ENCODE results near the gene RND2.

The RND2 gene

DNA sequence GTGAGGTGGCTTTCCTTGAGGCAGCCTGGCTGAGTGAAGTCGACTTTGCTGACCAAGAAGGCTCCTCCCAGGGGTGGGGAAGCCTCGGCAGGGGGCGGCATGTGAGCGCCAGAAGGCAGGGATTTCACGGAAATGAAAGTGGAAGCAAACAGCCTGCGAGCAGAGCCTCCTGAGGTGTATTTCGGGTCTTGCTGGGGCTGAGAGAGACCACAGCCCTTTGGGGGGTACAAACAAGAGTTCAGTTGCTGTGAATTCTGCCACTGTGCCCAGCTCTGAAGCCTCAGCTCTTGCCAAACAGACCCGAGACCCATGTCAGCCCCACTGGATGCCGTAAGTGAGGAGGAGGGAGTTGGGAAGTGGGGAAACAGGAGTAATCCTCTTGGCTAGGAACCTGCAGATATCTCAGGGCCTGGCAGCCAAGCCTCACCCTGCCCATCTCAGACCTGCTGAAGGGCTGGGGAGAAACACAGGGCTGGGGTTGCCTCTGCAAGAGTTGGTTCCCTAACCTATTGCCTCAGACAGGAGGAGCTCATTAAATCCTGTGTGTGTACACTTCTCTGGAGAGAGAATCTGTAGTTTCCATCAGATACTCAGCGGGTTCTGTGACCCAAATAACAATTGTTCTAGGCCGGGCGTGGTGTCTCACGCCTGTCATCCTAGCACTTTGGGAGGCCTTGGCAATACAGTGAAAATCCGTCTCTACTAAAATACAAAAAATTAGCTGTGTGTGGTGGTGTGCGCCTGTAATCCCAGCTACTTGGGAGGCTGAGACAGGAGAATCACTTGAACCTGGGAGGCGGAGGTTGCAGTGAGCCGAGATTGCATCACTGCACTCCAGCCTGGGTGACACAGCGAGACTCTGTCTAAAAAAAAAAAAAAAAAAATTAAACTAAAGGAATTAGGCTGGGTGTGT, 18.1 kb upstream of the RND2 start, which contains the start of gene IFI35:
IFI35 (plus strand) TSS at position 146 of the 913 bp plus-strand sequence; CDS start at position 310, 164 bp downstream.
- peak; percentile 80 for DNase-seq

DNA sequence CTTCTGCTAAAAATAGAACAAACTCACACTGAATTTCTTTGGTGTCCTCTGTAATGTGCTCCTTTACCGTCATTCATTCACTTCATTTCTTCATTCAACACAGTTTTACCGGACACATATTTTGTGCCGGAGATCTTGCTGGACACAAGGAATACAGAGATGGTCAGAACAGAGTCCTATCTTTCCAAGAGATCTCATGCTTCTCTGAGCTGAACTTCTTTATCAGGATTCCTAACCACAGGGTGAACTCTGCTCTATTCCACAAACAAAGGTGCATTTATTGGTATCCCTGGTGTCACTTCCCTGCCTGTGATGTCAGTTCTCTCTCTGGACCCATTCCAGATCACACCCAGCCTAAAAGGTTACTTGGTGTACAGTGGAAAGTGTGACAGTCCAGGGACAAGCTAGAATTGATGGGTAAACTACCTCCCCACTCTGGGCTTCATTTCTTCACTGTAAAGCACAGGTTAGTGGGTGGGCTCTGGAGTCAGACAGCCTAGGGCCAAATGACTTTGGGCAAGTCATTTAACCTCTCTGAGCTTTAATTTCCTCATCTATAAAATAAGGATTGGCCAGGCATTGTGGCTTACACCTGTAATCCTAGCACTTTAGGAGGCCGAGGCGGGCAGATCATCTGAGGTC, 14.2 kb upstream of the RND2 start:
- DNase-seq, result no peak

DNA sequence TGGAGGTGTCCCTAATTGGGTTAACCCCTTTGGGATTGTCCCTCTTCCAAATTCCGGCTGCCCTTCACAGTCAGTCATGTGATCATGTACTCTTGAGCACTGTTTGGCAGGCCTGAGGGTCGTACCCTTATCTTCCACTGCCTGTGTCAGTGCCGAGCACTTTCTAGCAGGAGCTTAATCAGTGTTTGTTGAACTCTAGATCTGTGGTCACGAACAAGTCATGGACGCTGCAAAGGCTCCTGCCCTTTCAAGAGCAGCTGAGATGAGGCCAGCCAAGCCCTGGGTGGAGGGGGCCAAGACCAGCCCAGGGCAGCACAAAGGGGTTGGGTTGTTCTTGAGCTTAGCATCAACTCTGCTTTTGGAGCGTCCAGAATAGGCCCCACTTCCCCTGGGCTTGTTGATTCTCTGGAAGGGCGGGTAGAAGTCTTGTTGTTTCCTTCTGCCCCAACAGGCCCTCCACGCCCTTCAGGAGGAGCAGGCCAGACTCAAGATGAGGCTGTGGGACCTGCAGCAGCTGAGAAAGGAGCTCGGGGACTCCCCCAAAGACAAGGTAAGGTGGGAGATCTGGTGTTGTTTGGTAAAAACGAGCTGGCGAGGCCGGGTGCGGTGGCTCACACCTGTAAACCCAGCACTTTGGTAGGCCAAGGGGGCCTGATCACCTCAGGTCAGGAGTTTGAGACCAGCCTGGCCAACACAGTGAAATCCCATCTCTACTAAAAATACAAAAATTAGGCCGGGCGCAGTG, 13.1 kb upstream of the RND2 start:
- DNase-seq, result no peak

DNA sequence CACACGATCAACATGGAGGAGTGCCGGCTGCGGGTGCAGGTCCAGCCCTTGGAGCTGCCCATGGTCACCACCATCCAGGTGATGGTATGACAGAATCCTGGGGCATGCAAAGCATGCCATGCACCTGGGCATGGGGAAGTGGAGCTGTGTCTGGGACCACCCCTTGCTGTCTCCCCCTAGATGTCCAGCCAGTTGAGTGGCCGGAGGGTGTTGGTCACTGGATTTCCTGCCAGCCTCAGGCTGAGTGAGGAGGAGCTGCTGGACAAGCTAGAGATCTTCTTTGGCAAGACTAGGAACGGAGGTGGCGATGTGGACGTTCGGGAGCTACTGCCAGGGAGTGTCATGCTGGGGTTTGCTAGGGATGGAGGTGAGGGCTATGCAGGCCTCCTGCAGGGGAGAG, 11.7 kb upstream of the RND2 start:
- no peak for DNase-seq

DNA sequence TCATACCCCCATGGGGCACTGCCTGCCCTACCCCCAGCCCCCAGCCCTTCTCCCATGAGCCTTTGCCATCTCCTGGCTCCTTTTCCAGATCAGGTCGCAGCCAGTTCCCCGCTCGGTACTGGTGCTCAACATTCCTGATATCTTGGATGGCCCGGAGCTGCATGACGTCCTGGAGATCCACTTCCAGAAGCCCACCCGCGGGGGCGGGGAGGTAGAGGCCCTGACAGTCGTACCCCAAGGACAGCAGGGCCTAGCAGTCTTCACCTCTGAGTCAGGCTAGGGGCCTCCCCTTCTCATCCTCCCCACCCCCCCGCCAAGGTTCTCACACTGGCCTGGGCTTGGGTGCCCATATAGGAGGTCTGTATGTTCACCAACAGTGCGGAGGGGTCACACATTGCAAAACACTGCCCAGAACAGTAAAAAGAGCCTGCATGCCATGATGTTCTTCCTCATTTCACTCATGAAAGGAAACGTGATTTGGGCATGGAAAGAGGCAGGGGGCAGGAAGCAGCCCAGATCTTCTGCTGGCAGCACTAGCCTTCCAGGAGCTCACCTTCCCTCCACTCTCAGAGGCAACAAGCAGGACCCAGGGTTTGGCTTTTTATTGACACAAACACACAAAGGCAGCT, 10.9 kb upstream of the RND2 start:
- no peak for DNase-seq

DNA sequence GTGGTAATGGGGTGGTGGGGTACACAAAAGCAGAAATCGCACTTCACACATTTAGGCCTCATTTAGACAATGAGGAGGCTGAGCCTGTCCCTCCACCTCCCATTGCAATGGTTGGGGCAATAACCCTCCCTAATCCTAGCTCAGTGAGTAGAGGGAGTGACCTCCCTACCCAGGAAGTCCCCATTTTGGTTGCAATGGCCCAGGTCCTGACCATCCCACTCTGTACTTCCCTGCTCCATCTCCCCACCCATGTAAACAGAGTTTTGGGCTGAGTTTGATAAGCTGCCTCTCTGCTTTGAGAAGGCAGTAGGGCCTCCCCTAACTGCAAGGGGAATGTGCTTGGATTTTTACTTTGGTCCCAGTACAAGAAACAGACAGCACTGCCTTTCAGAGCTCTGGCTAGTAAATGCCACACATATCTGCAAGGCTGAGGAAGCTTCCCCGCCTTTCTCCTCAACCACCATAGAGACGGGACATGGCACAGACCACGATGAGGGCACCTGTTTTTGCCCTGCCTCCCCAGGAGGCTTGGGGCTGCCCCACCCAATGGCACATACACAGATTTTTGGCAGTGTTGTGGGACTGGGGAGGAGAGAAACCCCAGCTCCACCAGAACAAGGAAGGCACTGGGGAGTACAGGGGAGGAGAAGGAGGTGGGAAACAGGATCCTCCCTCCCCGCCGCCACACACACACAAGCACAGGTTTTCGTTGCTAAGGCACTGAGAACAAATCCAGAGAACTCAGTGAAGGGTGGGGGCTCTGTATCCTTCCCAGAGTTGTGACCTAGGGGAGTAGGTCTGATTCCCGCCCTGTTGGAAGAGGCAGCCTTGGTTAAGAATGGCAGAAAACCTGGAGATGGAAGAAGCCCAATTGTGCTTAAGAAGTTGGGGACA, 10.1 kb upstream of the RND2 start:
- DNase-seq, result no peak

DNA sequence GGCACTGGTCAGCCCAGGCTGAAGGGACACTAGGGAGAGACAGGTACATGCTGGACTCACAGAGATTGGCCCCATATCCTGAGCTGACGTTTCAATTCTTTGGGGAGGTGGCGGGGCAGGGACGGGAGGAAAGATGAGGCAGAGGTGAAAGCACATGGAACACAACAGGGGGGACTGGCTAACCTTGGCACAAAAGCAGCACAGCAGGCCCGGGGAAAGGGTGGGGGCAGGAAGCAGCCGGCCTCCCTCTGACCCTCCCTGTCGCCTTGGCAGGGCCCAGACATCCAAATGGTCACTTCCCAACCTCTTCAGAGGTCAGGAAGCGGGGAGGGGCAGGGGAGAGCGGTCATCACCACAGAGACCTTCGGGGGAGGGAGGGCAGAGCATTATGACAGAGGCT, 9.5 kb upstream of the RND2 start:
- DNase-seq, result no peak

DNA sequence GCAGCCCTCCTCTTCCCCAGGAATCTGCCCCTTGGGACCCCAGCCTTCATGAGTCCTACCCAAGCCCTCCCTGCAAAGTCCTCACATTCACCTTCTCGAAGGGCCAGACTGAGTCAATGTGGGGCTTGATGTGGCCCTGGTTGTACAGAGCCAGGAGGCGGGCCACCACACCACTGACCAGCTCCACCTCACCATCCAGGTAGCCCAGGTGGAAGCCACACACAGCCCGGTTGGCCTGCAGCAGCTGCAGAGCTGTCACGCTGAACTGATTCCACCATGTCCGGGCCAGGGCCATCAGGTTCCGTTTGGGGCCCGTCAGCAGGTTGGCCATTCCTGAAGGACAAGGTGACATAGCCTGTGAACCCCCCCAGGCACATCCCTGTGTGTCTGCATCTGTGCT, 8.8 kb upstream of the RND2 start:
- DNase-seq, result no peak

DNA sequence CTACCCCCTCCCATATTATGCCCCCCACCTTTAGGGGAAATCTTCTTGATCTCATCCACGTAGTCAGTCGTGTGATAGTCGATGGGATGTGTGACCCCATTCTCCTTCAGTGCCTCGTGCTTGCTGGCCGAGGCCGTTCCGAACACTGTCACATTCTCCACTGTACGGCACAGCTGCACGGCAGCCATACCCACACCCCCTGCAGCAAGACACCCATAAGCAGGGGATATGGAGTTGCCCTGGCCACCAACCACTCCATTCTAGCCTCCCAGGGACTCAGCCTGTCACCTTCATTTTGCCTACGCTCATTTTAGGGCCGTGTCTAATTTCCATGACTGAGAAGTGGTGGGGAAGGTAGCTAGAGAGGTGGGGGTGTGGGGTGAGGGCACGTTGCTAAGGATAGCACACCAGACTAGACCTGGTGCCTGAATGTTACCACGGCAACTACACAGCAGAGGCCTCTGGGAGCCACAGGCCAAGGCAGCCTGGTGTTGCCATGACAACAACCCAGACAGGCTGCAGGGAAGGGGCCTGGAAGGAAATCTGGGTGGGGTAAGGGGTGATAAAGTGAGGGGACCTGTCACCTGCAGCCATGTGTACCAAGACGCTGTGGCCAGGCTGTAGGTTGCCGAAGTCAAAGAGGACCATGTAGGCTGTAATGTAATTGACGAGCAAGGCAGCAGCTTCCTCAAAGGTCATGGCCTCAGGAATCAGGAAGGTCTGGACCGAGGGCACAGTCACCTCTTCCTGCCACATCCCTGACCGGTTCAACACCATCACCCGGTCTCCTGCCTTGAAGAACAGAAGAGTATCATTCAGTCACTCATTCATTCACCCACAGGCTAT, 6.8 kb upstream of the RND2 start:
- no peak for DNase-seq

DNA sequence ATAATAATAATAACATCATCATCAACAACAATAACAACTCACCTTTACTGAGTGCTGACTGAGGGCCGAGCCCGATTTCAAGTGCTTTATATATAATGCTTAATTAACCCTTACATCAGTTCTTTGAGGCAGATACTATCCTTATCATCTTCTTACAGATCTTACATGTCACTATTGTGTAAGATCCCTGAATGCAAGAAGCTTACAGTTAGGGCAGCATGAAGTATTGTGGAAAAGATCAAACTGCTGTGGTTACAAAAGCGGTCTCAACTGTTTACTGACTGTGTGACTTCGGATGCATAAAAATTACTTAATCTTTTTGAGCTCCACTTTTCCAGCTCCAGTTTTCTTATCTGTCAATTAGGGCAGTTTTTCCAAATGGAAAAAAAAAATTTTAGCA, 6.1 kb upstream of the RND2 start:
- no peak for DNase-seq

DNA sequence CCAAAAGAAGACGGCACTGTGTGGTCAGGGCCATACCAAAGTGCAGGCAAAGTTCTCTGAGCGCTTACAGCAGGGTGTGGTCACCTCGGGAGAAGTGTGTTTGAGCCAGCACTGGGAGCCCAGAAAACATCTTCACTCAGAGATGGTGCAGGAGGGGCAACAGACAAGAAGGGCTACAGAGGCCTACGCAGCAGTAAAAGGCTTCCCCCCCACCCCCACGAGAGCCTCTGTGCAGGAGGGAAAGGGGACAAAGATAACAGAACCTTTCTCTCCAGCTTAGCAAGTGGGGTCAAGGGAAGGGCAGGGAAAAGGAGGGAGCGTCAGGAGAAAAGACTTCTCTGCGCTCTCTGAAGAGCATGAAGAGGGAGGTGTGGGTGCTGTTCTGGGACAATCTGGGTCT, 5.6 kb upstream of the RND2 start:
- no peak for DNase-seq

DNA sequence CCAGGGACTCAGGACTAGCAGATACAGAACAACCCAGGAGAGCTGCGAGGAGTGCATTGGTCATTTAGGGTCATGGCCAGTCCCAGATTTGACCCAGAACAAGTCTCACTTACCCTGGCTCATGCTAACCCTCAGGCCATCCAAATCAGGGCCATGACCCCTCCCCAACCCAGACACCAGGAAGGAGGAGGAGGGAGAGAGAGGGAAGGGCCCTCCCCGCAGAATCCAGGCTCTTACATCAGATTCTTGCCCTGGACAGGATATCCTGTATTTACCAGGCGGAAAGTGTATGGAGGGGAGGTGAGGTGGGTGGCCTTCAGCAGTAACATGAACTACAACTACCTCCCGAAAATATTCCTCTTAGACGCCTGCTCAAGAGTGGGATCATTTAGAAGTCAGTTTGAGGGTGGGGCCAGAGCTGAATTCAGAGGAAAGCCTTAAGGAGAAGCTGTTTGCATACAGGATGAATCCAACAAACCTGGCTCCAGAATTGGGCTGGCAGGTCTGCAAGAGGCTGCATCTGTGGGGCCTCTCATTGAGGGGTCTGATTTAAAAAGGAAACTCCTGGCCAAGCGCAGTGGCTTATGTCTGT, 4.9 kb upstream of the RND2 start:
- peak; percentile 30 for DNase-seq

DNA sequence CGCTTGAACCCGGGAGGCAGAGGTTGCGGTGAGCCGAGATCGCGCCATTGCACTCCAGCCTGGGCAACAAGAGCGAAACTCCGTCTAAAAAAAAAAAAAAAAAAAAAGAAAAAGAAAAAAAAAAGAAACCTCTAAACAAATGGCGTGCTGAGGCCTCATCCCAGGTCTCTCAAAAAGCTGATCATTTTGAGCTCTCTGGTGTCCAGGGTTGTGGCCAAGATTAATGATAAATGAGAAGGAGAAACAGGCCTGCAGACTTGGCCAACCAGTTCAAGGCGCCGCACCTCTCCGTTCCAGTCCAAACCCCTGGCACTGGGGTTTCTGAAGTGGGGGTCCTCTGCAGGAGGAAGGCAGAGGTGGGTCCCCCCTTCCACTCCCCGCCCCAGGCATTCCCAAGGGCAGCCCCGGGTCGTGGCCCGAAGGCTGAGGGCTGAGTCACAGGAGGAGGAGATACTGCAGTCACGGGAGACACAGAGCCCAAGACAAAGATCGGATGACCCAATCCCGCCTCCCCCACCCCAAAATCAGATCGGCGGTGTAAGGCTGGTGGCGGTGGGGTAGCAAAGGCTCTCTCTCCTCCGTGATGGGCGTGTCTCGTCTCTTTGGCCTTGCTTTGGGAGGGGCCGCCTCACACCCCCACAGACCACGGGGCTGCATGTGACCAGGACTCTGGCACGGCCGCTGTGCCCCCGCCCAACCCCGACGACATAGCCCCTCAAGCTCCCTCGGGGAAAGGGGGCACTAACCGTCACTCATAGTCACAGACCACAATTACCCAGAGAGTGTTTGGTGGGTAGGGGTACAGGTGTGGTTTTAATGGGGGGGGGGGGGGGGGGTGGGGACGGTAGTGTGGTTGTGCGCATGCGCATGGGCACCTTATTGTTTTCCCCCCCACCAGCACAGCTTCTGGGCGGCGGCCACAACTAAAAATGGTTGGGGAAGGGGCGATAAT, 4.0 kb upstream of the RND2 start:
- peak; percentile 62 for DNase-seq

DNA sequence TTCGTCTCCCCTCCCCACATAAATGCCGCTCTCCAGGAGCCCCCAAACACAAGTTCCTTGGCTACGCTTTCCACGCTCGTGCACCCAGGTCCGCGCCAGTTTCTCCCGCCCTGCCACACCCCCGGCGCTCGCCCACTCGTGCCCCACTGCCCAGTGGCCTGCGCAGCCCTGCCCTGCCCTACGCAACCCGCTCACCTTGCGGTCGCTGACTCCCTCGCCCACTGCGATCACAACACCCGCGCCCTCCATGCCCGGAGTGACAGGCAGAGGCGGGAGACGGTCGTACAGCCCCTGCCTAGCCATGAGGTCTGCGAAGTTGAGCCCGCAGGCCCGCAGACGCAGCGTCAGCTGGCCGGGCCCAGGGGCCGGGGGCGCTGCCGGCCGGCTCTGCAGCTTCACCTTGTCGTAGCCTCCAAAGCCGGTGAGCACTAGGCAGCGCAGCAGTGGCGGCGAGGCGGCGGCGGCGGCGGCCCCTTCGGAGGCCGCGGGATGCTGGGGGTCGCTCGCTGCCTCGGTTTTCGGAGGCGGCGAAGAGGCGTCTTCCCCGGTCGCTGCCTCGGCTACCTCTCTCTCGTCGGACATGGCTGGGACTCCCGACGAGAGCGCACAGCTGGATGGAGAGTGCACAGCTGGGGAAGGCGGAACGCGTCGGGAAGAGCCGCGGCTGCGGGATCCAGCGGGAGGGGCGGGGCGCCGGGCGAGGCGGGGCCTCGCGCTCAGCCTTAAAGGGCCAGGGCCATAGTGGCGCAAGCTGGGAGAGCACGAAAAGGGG, 3.1 kb upstream of the RND2 start, which contains the start of gene VAT1:
VAT1 (minus strand) TSS at position 645 of the 772 bp plus-strand sequence; CDS start at position 582, 63 bp downstream.
- peak; percentile 66 for DNase-seq

DNA sequence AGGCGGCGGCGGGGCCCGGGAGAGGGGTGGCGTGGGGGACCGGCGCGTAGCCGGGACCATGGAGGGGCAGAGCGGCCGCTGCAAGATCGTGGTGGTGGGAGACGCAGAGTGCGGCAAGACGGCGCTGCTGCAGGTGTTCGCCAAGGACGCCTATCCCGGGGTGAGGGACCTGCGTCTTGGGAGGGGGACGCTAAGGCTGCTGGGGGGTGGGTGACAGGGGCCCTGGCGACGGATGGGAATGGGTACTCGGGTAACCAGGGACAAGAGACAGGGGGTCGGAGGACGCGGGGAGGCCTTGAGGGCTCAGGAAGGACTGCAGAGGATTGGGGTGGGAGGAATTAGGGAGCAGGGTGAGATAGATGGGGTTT, 243 bp downstream of the RND2 start:
- no peak for DNase-seq

DNA sequence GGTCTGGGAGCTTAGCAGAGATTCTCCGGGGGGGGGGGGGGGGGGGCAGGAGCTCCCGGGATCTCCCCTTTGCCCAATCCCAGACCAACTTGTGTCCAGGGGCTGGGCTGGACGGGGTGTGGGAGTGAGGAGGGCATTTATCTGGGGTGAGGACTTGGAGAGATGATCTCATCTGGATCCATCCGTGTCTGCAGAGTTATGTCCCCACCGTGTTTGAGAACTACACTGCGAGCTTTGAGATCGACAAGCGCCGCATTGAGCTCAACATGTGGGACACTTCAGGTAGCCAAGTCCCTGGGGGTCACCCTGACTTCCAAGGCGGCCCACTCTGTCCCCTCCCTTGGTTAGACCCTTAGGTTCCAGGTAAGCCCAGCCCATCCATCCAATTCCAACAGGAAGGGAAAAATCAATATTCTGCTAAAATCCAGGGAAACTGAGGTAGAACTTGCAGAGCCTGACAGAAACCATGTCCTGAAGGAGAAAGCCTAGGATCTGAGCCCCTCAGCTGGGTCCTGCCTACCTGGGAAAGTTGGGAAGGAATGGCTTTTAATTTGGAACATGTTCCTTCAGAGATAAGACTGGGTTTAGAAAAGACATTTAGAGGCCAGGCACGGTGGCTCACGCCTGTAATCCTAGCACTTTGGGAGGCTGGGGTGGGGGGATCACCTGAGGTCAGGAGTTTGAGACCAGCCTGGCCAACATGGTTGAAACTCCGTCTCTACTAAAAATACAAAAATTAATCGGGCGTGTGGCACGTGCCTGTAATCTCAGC, 921 bp downstream of the RND2 start:
- DNase-seq, result no peak

DNA sequence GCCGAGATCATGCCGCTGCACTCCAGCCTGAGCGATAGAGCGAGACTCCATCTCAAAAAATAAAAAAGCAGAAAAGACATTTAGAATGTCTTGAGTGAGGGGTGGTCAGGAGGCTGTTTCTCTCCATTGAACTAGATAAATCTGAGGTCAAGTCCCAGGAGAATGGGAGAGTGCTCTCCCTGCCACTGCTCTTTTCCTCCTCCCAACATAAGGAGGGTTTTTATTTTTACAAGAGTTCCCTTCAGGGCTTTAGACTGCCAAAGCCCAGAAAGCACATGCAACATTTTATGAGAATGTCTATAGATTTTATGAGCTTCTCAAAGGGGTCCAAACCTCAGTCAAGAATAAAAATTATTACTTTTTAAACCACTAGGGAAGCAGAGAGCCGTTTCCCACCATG, 1.6 kb downstream of the RND2 start:
- no peak for DNase-seq
